T follicular helper cell (primary cell): ENCODE measurements around the gene ZDHHC9.

Source experiments
- DNase-seq: peaks from one replicate; pipeline ENCODE4 v3.0.0-alpha.2; 2020; ENCODE audit warnings: low read depth

Gene ZDHHC9

DNA sequence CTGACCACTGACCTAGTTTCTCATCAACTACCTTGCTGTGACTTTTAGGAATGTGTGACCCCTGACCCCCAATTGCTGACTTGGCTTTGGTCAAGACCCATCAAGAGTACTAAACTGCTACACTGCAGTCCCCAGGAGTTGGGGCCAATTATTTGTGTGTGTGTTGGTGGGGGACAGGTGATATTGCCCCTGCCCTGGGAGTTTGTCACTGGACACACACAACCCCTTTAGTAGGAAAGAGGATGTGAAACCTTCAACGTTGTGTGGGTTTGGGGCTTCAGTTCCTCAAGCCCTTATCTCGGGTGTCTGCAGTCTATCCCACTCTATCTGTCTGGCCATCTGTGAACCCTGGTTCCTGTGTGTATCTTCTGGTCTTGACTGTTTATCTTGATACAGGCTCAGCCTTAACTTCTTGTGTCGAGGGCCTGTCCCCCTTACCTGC, 57.5 kb downstream of the ZDHHC9 start:
- no peak for DNase-seq

DNA sequence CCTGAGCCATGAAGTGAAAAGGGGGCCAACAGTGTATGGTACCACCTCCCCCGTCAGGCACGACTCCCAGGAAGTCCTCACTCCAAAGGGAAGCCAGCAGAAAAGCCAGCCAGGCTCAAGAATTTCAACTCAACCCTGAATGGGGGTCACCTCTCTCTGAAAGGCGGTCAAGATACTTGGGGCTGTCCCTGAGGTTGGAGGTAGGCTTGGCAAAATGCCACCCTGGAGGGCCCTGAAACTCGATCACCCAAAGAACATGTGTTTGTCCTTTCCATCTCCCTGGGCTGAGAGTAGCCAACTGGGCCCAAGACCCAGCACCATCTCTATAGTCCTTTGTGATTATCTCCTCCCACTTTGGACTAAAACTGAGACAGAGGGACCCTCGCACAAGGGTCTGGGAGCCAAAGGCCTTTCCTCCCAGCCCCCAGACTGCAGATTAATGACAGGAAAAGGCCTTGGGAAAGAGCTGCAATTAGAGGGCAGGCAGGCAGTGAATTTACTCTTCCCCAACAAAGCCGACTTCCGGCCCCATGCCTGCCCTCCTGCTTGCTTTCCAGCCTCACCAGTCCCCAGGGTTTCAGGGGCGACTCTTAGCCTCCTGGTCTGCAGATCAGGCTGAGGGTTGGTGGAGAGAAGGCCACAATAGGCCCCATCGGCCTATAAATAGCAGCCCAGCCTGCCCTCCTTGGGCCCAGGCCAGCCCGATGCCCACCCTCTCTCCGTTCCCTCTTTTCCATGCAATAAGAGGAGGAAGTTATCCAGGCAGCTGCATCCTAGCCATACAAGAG, 58.3 kb downstream of the ZDHHC9 start:
- DNase-seq, result no peak

DNA sequence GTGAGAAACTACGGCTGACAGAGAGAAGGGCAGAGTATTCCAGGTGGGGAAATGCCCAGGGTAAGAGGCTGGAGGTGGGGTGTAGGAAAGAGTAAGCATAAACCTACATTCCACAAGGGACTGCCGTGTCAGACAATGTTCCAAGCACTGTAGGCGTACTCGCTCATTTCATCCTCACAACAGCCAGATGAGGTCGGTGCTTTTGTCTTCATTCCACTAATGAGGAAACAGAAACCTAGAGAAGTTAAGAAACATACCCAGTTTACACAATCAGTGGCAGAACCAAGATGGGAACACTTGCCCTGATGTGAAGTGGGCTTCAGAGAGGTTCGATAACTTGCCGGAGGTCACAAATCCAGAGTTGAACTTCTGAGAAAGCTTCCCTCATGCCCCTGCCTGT, 59.3 kb downstream of the ZDHHC9 start:
- DNase-seq, result no peak

DNA sequence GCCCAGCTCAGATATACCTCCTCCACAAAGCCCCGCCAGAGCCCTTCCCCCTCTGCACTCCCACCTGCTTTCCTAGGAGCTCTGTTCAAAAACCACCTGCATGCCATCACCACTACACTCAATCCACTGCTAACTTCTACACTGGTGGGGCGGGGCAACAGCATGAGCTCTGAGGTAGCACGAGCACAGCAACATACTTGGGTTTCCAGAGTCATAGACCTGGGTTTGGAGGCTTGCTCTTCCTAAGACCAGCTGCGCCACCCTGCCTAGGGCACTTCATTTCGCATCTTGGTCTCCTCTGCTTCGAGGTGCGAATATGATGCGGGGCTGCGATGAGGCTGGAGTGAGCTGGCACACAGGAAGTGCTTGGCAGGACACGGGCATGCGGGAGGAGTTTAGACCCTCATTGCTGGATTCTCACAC, 60.4 kb downstream of the ZDHHC9 start:
- no peak for DNase-seq

DNA sequence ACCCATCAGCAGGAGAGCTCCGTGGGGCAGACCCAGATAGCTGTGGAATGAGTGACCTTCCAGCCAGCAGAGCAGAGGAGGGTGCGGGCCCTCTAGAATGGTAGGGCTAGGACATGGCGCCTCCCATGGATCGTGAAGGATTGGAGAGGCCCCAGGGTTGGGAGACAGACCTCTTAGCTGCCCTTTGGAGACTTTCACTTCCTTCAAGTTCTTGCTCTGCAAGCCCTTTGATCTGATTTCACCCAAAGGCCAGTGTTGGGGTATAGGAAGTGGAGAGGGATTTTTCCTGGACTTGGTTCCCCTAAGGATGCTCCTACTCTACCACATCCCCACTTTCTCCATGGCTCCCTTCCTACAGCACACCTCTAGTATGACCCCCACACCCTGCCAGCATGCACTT, 61.0 kb downstream of the ZDHHC9 start:
- DNase-seq, result no peak

DNA sequence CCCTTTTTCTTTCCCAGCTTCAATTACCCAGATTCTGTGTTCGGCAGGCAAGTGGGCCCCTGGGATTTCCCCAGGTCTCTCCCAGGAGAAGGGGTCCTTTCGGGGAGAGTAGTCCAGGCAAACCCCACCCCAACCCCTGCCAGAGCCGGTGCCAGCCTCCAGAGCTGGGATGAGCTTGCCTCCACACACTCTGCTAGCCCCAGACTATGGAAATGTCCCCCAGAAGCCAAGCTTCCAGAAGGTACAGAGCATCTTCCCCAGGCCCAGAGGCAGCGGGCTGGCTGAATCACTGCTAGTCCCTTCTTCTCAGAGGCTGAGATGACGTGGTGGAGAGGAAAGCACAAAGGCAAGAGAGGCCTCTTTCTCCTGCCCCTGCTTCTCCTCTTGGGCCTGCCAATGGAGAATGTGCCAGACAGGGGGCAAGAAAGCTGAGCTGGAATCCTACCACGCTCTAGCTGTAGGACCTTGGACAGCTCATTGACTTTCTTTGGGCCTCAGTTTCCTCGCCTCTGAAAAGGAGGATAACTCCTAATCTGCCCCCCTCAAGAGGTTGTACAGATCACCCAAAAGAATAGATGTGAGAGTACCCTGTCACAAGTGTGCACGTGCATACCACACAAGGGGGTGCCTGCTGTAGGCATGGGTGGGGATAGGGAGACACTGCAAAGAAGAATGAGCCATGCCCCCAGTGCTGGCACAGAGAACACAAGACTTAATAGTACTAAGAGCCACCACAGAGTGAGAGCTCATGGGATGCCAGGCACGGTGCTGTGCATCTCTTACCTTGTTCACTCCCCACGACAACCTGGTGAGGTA, 61.8 kb downstream of the ZDHHC9 start:
- DNase-seq, result no peak

DNA sequence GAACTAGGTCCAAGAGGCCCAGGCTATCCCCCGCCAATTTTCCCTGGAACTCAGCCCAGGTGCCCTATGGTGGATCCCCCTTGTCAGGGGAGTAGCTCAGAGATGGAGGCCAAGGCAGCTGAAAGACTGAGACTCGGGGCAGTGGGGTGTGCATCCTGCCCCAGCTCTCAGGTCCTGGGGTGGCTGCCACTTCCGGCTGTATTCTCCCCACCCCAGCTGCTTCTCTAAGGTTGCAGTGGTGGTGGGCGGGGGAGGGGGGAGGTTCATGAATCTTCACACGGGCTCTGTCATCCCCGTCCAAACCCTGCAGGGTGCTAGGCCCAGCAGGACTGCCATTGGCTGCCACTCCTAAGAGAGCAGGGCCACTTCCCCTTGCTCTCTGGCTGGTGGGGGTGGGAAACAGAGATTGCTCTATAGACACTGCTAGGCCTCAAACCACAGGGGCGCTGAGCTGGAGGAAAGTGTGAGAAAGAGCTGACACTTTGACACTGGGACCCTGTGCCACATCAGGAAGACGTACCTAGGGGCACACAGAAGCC, 62.5 kb downstream of the ZDHHC9 start:
- DNase-seq, result peak; percentile 65

DNA sequence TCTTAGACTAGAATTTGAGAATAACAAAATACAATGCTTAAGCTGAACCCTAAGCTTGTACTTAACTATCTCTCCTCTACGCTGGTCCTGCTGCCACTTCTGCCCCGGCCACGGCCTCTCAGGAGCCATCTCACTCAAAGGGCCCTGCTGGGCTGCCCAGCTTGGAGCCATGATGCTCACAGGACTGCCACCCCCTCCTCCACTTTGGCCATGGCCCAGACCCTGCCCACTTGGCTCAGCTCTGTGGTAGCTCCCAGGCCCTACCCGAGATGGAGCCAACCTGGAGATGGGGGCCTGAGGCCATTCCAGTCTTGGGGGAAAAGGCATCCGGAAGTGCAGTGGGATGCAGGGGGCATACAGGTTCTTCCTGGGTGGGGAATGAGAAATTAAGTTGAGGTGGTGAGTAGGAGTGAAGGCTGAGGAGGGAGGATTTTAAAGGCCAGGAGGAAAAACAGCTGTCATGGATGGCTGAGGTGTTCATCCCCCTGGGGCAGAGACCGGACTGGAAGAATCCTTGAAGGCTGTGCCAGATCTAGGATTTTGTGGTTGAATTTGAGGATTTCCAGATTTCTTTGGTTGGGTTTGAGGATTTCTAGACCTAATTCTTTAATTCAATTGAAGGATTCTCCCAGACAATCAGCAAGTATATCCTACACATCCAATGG, 63.1 kb downstream of the ZDHHC9 start:
- DNase-seq, result no peak

DNA sequence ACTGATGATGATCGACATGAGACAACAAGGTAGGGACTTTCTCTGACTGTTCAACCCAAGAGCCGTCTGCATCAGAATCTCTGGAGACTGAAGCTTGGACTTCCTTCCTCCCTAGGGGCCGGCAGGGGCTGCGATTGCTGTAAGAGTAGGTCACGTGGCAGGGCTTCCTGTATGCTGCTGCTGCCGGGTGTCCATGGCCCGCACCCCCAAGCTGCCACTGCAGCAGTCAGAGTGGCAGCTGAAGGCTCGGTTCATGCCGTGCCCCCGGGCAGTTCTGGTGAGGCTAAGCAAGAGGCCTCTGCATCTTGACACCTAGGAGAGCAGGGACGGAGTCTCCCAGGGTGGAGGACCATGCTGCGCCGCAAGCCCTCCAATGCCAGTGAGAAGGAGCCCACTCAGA, 63.9 kb downstream of the ZDHHC9 start, which contains the start of gene SASH3:
SASH3 (plus strand) TSS at position 203 of the 400 bp plus-strand sequence; CDS start at position 352, 149 bp downstream.
- DNase-seq, result peak; percentile 43

DNA sequence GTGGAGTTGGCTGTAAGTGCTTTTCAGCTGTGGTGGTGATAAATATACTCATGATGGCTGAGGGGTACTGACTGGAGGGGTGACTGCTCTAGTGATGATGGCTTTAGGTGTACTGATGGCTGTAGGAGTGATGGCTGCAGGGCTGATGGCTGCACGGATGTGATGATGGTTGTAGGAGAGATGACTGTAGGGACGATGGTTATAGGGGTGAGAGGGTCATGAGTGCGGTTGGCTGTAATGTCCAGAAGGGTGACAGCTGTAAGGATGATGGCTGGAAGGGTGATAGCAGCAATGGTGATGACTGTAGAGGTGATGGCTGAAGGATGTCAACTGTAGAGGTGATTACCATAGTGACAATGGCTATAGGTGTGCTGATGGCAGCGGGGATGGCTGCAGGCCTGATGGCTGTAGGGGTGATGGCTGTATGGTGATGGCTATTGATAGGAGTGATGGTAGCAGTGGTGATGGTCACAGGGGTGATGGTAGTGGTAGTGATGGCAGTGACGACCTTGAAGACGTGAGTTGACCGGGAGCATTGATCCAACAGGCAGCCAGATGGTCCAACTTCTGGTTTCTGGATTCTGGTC, 64.5 kb downstream of the ZDHHC9 start:
- no peak for DNase-seq

DNA sequence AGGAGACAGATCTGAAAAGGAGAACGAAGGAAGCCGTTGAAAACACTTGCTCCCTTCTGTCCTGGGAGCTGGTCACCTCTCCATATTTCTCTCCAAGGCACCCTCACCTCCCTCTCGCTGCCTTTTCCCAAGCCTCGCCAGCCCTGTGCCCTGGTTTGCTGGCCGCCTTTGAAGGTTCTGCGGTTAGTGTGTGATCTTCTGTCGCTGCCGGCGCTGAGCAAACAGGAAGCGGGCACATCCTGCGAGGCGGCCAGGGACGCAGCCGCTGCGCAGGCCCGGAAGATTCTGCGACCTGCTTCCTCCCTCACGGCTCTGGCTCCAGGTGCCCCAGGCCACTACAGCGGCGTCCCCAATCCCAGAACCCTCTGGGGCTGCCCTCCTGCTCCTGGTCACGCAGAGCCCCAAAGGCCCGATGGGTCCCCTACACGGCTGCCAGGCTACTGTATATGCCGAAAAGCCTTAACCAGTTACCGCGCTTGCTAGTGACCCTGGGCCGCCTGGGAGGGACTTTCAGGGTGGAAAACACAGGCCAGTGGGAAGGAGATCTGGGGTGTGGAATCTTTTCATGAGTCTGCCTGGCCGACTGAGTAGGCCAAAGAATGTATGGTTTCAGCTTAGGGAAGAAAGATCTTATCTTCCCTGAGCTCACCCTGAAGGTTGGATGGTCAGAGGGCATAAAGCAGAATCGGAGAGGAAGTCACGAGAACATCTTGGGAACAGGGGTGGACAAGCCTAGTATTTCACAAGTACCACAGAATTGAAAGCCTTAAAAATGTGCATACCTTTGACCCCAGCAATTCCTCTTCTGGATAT, 66.3 kb downstream of the ZDHHC9 start:
- peak; percentile 66 for DNase-seq

DNA sequence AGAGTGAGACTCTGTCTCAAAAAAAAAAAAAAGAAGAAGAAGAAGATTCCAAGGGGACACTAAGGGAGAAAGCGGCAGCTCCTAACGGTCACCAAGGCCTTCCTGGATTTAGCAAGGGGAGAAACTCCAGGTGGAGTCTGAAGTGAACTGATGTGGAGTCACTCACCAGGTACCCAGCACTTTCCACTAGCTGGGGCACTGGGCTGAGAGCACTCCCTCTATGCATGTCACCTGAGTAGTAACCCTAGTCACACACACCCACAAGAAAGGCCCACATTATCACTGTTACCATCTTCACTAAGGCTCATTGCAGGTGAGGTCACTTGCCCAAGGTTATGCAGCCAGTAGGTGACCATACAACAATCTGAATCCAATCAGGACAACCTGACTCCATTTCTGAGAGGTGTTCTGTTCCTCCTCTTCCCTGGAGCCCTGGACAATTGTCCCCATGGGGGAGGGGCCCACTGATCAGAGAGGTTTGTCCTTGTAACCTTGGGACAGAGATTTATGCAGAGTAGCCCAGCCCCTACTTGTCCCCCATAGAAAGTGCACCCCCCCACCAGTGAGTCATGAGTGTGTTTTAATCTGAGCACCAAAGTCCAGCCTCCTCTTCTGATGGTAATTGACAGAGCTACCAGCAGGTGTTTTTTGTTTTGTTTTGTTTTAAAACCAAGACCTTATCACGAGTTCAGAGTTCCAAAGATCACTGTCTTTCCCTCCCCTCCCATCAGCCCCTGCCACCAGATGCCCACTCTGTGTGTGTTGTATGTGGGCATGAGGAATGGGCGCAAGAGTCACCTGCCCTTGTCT, 69.8 kb downstream of the ZDHHC9 start:
- no peak for DNase-seq

DNA sequence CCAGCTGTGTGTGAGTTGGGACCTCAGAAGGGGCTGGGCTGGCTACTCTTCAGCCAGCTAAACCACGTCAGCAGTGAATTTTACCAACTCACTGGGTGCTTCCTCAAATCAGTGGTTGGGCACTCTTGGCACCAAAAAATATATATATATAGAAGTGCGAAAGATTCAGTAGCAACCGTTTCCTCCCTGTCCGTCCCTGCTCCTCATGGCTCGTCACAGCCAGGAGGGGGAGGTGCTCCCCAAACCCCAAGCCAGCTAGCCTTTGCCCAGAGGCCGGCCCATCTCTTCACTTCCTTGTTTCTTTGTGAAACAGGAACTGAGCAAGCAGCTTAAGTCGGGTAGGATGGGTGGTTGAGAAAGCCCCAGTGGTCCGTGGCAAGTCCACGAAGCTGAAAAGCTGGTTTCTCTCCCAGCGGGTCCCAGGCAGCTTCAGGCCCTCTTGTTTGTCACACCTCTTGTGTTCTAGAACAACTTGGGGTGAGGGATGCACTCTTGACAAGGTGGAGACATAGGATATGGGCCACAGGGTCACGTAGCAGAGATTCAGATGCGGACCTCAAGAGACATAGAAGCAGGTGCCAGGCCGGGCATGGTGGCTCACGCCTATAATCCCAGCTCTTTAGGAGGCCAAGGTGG, 70.8 kb downstream of the ZDHHC9 start:
- no peak for DNase-seq

DNA sequence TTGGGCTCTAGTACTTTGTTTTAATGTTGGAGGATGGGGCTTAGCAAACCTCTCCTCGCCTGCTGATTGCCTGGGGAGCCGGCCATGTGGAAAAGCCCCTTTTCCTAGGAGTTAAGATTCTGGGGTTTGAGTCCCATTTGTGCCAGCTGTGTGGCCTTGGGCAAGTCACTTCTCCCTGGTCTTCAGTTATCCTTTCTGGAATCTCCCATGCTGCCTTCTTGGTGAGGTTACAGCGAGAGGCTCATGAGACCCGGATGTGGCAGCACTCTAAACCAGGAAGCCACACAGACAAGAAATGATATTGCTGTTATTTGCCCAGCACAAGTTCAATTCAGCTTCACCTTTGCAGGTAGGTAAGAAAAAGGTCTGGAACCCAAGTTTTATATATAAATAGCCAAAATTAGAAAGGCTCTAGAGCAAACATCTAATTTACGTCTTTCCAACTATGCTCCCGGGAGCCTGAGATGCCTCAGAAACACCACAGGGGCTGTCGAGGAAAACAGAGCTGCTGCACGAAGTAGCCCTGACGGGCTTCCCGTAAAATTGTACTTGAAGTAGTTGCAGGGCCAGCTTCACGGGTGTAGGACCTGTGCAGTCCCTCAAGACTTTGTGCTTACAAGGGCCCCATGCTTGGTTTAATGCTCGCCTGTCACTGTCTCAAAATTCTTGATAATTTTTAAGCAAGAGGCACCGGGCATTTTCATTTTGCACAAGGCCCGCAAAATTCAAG, 72.3 kb downstream of the ZDHHC9 start:
- no peak for DNase-seq

DNA sequence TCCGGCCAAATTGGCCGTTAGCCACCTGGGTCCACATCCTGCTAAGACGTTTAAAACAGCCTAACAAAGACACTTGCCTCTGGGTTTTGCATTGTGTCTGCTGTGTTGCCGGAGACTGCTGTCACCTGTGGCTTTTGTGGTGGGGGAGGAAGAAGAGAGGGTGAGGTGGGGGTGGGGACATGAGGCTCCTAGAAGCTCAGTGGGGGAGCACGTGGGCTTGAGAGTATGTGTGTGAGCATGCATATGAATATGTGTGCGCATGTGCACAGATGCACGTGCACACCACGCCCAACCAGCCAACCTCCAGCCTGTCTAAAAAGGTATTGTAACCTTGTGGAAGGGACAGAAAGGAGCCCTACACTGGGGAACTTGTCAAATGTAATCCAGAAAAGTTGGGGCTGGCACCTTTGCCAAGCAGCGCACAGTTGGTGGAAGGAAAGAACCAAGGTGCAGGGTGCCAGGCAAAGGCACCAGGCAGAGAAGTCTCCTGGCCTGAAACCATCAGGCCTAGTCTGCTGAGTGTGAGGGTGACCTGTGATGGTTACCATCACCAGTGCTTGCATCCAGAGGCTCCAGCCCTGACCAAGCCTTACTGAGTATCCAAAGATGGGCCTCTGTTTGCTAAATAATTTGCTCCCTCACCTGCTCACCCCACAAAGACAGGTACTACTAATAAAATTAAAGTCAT, 74.1 kb downstream of the ZDHHC9 start:
- peak; percentile 71 for DNase-seq

DNA sequence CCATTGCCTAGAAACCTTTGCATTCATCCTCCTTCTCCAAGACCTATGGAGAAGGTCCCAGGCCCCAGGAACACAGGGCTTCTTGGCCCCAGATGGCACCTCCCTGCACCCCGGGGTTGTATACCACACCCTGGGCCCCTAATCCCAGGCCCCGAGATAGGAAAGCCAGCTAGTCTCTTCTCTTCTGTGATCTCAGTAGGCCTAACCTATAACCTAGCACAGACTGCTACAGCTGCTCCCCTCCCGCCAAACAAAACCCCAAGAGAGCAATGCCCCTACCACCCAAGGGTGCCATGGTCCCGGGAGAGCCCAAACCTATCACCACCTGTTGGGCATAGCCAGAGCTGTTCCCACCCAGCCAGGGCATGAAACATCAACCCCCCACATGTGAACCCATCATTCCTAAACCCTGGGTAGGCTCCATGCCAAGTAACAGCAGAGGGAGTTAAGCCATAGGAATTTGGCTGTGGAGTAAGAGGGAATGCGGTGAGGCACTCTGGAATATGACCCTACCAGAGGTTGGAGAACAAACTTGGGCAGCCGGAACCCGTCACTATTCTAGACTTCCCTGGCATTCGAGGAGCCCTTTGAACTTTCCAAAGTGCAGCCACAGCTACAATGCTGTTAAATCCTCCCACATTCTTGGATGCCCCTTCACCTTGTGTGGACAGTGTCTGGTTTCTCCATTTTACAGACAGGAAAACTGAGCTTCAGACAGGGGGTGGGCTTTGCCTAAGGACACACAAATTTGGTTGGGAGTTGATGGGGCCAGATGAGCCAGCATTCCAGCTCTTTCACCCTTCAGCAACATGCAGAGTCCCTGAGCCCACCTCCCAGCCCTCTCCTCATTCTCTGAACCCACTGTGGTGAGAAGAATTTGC, 74.9 kb downstream of the ZDHHC9 start:
- DNase-seq, result no peak

DNA sequence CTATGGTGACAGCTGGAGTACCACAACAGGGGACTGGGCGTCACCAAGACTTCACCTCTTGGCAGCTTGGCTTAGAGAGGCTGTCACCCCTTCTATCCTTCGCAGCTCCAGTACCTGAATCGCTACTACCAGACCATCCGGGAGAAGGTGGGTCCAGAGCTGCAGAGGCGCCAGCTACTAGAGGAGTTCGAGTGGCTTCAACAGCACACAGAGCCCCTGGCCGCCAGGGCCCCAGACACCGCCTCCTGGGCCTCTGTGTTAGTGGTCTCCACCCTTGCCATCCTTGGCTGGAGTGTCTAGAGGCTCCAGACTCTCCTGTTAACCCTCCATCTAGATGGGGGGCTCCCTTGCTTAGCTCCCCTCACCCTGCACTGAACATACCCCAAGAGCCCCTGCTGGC, 75.5 kb downstream of the ZDHHC9 start:
- DNase-seq, result no peak
